HG03439 (cell line): ENCODE results near the gene ZNF701.
"Not testable (repeated sequence)": the region's sequence is repeated elsewhere in the genome, so short reads cannot be mapped to it uniquely, and the experiment has no call there.

Source experiments
- ATAC-seq: cut with Tn5 transposase; IDR thresholded peaks from one replicate; pipeline ENCODE4 v1.9.1; 2021; ENCODE audit warnings: mild to moderate bottlenecking, moderate library complexity; ENCODE audit not compliant: unreplicated experiment

The ZNF701 gene

GRCh38 chr19:52570000-52570861 lies at the start of gene ZNF701:
ZNF701 (plus strand) TSS chr19:52570287; CDS start chr19:52574148, 3,861 bp downstream.
- ATAC-seq = peak; percentile 86

- ATAC-seq = no peak
These were observed 47.5 kb upstream of the ZNF701 start for GRCh38 chr19:52522551-52522950.

DNA sequence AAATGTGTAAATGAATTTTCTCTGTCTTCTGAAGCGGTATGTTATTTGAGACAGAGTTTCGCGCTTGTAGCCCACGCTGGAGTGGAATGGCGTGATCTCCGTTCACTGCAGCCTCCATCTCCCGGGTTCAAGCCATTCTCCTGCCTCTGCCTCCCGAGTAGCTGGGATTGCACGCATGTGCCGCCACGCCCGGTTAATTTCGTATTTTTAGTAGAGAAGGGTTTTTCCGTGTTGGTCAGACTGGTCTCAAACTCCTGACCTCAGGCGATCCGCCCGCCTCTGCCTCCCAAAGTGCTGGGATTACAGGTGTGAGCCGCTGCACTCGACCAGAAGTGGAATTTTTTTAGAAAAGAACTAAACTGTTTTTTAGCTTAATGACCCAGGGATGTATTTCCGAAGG lies 46.0 kb upstream of the ZNF701 start:
- no peak for ATAC-seq

- ATAC-seq = peak; percentile 86
These were observed 42.7 kb upstream of the ZNF701 start, which contains the start of gene ZNF808 for GRCh38 chr19:52527134-52527955. ZNF808 (plus strand) TSS chr19:52527668; CDS start chr19:52543285, 15,617 bp downstream.

DNA sequence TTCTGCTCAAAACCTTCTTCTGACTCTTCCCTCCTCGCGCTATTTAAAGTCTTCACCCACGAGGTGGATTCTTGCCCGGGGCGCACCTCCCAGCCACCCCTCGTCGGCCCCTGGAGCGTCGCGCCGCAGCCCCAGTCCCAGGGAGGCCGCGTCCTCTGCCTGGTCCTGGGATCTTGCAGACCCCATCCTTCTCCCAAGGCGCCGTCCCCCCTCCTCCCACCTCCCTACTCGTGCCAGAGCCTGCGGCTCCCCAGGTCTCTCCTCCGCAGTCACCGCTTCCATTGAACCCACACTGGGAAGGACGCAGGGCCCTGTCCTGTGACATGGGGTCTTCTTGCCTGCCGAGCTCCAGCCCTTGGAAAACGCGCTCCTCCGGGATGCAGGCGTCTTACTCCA lies 42.1 kb upstream of the ZNF701 start:
- peak; percentile 14 for ATAC-seq

GRCh38 chr19:52532480-52532879 lies 37.6 kb upstream of the ZNF701 start:
- no peak for ATAC-seq

DNA sequence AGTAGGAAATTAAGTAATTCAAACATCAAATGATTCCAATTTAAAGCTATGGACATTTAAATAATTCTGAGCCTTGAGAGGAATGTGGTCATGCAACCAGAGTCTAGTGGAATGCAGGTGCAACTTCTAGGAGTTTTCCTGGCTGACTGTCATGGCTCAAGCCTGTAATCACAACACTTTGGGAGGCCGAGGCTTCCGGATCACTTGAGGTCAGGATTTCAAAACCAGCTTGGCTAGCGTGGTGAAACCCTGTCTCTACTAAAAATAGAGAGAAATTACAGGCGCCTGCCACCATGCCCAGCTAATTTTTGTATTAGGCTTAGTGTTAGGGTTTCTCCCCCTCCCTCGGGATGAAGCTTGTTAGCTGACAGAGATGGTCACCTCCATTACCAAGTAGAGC lies 36.2 kb upstream of the ZNF701 start:
- no peak for ATAC-seq

DNA sequence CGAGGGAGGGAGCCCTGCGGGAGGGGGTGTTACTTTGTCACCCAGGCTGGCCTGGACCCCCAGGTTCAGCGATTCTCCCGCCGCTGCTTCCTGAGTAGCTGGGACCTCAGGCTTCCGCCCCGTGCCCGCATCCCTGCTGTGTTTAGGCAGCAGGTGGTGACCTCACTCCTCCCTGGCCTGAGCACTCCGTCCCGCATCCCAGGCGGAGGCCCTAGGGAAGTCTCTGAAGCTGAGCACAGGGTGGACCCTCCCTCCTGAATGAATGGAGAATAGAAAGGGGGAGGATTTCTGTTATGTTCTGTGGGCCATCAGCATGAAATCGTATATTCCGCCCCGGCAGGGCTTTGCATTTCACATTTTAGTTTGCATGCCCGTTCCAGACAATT lies 34.7 kb upstream of the ZNF701 start:
- ATAC-seq = peak; percentile 24

DNA sequence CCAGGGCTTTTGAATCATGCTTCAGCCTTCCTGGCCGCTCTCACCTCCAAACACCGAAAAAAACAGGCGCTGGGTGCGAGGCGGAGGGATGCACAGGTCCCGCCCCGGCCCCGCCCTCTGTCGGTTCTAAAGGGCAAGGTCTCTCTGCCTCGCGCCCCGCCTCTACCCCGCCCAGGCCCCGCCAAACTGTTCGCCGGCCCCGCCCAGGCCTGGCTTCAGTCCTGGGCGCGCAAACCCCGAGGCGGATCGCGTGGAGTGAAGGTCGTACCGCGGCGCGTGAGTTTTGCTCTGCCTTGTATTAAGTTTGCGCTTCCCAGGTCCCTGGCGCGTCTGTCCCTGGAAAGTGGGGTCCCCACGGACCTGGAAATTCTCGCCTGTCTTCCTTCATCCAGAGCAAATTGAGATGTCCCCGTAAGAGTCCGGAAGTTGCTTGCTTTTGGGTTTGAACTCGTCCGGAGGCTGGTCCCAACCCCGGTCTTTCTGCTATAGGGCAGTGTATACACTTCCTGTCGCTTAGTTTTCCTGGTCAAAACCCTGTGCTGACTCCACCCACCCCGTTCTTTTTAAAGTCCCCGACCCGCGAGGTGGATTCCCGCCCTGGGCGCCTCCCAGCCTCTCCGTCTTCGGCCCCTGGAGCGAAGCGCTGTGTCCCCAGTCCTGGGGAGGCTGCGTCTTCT lies 34.2 kb upstream of the ZNF701 start:
- peak; percentile 90 for ATAC-seq

DNA sequence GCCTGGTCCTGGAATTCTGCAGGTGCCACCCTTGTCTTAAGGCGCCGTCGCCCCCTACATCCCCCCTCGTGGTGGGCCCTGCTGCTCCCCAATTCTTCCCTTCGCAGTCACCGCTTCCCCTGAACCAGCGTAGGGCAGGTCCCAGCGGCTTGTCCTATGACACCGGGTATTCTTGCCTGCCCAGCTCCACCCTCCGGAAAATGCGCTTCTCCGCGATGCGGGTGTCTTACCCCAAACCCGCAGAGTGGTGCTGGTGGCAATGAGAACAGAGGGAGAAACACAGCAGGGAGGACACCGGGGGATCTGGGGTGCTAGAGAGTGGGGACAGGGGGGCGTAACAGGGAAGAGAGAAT lies 33.7 kb upstream of the ZNF701 start:
- ATAC-seq = no peak

- ATAC-seq = not testable (repeated sequence)
These were observed 31.3 kb upstream of the ZNF701 start for GRCh38 chr19:52538815-52539214.

DNA sequence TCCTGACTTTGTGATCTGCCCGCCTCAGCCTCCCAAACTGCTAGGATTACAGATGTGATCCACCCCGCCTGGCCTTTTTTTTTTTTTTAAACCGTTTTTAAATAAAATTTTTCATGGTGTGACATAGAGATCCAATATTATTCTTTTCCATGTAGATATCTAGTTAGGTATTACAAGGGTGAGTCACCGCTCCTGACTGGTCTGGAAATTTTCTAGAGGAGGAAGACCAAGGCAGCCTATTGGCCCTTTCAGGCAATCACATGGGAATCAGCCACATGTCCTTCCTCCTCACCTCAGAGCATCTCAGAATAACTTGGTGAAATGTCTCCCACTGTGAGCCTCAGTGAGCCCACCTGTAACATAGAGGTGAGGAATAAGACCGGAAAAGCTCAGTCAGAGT lies 28.9 kb upstream of the ZNF701 start:
- not testable (repeated sequence) for ATAC-seq

- no peak for ATAC-seq
These were observed 28.5 kb upstream of the ZNF701 start for GRCh38 chr19:52541608-52542007.

GRCh38 chr19:52542541-52542940 lies 27.5 kb upstream of the ZNF701 start:
- ATAC-seq = not testable (repeated sequence)

- no peak for ATAC-seq
These were observed 27.0 kb upstream of the ZNF701 start for GRCh38 chr19:52542984-52543664.

GRCh38 chr19:52554216-52554971 lies 15.7 kb upstream of the ZNF701 start:
- ATAC-seq = no peak

DNA sequence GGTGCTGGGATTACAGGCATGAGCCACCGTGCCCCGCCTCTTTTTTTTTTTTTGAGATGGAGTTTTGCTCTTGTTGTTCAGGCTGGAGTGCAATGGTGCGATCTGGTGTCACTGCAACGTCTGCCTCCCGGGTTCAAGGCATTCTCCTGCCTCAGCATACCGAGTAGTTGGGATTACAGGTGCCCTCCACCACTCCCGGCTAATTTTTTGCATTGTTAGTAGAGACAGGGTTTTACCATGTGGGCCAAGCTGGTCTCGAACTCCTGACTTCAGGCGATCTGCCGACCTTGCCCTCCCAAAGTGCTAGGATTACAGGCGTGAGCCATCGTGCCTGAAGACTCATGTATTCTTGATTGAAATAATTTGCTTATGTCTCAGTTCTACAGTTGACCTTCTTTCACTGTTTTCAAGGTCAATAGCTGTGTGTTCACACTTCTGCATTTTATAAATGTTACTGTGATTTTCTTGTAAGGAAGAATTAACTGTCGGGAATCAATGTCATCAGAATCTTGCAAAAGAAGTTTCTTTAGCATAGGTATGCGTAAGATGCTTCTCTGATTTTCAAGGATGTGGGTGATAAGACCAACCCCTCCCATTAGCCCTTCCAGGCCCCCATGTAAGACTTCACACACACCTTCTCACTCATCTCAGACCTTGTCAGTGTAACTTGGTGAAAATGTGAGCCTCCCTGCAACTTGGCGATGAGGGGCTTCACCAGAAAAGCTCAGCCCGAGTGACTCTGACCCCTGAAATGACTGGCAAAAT lies 12.7 kb upstream of the ZNF701 start:
- ATAC-seq = no peak

DNA sequence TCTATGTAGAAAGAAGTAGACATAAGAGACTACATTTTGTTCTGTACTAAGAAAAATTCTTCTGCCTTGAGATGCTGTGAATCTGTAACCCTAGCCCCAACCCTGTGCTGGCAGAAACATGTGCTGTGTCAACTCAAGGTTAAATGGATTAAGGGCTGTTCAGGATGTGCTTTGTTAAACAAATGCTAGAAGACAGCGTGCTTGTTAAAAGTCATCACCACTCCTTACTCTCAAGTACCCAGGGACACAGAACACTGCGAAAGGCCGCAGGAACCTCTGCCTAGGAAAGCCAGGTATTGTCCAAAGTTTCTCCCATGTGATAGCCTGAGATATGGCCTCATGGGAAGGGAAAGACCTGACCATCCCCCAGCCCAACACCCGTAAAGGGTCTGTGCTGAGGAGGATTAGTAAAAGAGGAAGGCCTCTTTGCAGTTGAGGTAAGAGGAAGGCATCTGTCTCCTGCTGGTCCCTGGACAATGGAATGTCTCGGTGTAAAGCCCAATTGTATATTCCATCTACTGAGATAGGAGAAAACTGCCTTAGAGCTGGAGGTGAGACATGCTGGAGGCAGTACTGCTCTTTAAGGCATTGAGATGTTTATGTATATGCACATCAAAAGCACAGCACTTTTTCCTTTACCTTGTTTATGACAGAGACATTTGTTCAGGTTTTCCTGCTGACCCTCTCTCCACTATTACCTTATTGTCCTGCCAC lies 11.2 kb upstream of the ZNF701 start:
- not testable (repeated sequence) for ATAC-seq

DNA sequence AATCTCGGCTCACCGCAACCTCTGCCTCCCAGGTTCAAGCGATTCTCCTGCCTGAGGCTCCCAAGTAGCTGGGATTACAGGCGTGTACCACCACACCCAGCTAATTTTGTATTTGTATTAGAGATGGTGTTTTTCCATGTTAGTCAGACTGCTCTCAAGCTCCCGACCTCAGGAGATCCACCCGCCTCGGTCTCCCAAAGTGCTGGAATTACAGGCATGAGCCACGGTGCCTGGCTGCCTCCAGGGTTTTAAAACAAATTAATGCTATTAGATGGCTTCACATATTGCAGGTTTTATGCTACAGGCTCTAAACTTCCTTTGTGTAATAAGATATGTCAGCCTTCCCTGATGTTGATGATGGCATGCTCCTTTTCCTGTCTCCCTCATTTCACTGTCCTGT lies 8.5 kb upstream of the ZNF701 start:
- ATAC-seq = not testable (repeated sequence)
